ENCODE results near the gene ANK2.

ANK2 gene

DNA sequence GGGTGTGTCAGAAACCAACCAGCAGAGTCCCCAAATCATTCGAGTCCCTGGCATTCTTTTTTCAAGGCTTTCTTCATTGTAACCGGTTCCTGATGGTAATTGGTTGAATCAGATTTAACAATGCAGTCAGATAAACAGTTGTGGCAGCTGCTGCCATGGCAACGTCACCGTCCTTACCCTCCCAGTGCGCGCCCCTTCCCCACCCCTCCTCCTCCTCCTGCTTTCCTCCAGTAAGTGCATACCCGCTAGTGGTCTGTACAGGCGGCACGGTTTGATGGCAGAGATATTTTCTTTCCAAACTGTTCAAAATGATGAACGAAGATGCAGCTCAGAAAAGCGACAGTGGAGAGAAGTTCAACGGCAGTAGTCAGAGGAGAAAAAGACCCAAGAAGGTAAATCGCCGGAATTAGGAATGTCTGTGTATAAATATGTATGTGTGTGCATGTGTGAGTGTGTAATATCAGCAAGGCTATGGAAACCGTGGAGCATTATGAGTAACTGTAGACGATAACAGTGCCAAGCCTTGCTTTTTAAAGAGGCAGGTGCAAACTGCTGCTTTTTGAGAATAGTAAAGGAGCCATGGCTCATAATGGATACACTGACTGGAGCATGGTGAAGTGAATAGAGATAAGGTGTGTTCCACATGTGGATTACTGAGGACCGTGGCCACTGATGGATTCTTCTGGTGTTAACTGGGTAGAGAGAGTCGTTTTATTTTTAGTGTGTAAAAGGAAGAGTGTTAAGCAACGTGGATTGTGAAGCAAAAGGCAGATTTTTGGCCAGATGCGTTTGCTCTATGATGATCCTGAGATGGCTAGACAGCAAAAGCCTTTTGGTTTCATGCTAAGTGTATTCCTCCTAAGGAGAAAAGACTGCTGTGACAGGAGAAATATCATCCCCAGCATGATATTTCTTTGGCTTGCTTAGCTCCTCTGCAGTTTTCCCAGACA is at the start of gene ANK2:
Gene ANK2, plus strand, starts transcription at position 233 of the 950 bp plus-strand sequence. Its CDS starts 76 bp downstream, at position 309.
- no peak for DNase-seq (ENCODE audit: low read depth in 4 of 4, low spot score in 1 of 4)

GRCh38 chr4:113003841-113004240 is 45.6 kb upstream of the ANK2 start:
- DNase-seq (ENCODE audit: low read depth in 4 of 4, low spot score in 1 of 4), result no peak

DNA sequence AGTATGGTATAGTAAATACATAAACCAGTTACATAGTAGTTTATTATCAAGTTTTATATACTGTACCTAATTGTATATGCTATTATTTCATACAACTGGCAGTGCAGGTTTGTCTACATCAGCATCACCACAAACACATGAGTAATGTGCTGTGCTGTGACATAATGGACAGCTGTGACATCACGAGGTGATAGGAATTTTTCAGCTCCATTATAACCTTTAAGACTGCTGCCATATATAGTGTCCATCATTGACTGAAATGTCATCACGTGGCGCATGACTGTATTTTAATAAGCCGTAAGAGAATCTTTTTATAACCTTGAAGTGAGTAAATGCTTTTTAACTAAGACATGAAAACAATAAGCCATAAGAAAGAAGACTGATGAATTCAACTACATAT is 44.8 kb upstream of the ANK2 start:
- DNase-seq (ENCODE audit: low read depth in 4 of 4, low spot score in 1 of 4), result no peak

- no peak for DNase-seq (ENCODE audit: low read depth in 4 of 4, low spot score in 1 of 4)
Measured at GRCh38 chr4:113006632-113007031, 42.8 kb upstream of the ANK2 start.

GRCh38 chr4:113007151-113007550 is 42.3 kb upstream of the ANK2 start:
- no peak for DNase-seq (ENCODE audit: low read depth in 4 of 4, low spot score in 1 of 4)

DNA sequence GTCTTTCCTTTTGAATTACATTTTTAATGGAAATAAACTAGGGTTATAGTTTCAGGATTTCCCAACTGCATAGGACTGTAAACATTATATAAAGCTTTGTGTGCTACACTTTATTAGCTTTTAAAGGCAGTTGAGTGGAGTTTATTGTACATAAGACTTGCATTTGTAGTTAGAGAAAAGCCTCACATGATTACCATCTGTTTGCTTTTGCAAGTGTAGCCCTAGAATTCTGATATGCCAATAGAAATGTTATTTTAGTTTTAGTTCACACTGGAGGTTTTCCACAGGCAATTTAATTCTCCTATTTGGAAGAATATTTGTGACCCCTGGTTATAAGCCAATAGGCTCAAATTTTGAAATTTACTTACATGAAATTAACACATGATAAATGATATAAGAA is 41.3 kb upstream of the ANK2 start:
- DNase-seq (ENCODE audit: low read depth in 4 of 4, low spot score in 1 of 4), result no peak

DNA sequence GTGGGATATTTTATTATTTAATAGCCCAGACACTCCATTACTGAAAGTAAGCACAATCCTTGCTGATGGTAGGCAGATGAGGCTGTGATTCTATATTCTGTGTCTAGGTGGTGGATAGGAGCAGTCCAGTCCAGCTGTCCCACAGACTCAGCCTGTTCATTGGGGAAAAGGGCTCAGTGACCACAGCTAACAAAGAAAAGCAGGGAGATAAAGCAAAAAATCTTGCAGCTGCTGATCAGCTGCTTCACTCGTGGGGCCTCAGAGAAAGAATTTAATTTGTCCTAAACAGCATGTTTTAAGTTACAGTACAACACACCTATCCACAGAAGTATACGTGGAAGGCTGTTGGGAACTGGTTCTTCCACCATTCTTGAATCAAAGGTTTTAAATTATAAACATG is 40.7 kb upstream of the ANK2 start:
- DNase-seq (ENCODE audit: low read depth in 4 of 4, low spot score in 1 of 4), result no peak

- no peak for DNase-seq (ENCODE audit: low read depth in 4 of 4, low spot score in 1 of 4)
Measured at GRCh38 chr4:113009461-113009860, 40.0 kb upstream of the ANK2 start.

DNA sequence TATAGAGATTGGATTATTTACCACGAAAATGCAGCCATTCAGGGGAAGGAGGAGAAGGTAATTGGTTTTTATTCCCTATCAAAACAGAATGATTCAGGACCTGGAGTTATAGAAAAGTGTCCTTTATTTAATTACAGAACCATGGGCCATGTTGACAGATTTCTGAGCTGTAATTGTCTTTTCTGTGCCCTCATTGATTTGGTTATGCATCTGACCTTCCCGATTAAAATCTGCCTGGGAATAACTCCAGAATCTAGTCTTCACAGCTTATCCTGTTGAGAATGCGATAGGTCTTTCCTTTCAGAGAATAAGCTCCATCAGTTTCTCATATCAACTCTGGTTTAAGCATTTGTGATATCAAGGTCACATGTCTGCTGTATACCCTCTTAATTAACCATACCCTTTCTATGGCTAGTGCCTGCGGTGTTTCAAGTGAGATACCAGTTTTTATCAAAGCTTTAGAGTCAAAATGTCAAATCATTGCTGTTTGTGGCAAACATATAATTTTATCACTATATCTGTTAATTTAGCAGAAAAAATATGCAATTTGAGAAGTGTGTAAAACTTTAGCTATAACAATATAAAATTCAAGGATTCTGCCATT is 37.2 kb upstream of the ANK2 start:
- no peak for DNase-seq (ENCODE audit: low read depth in 4 of 4, low spot score in 1 of 4)

- DNase-seq (ENCODE audit: low read depth in 4 of 4, low spot score in 1 of 4), result no peak
Measured at GRCh38 chr4:113012786-113013185, 36.7 kb upstream of the ANK2 start.

DNA sequence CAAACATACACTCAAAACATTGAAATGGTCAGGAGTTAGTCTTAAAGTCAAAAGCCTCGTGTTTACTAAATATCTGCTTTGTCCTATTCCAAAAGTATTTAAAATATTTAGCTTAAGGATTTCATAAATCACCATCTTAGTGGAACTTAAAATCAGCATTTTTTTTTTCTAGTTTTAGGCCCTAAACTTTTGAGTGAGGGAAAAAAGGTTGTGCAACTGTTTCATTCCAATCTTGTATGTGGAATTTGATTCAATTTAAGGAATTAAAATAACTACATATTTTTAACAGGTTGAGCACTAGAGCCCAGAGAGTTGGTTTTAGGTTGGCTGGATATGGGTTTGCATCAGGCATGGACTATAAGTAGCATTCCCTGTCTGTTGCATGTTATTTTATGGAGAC is 35.7 kb upstream of the ANK2 start:
- DNase-seq (ENCODE audit: low read depth in 4 of 4, low spot score in 1 of 4), result no peak

GRCh38 chr4:113016377-113016776 is 33.1 kb upstream of the ANK2 start:
- no peak for DNase-seq (ENCODE audit: low read depth in 4 of 4, low spot score in 1 of 4)

DNA sequence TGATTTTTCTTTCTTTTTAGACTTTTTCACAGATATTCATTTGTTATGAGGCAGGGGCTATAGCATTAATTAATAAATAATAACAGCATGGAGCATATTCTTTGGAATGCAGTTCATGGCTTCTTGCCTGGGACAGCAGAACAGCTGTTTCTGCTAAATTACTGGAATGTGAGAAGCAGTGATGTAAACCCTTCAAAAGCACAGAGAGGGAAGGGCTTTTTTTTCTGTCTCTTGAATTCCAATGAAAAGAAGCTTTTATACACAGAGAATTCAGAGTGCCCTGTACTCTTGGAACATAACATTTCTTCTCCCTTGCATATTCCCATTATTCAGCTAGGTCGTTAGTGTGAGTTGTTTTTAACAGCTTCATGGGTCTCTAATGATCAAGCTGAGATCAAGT is 28.5 kb upstream of the ANK2 start:
- DNase-seq (ENCODE audit: low read depth in 4 of 4, low spot score in 1 of 4), result no peak

DNA sequence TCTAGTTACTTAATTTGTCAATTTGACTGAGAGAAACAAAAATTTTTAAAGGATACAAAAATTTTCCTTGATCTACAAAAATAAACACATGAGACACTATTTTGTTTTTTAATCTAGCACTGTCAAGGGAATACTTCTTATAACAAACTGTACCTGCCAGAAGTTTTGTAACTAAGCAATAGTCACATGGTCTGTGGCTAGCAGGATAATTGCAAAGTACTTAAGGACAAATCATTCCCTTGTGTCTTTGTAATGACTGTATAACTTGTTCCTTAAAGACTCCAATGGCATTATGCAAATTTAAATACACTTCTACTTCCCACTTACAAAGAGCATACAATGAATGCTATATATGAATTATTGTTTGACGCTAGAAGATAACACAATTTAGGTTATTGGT is 25.1 kb upstream of the ANK2 start:
- DNase-seq (ENCODE audit: low read depth in 4 of 4, low spot score in 1 of 4), result no peak

GRCh38 chr4:113025416-113025815 is 24.0 kb upstream of the ANK2 start:
- DNase-seq (ENCODE audit: low read depth in 4 of 4, low spot score in 1 of 4), result no peak

GRCh38 chr4:113026556-113026955 is 22.9 kb upstream of the ANK2 start:
- no peak for DNase-seq (ENCODE audit: low read depth in 4 of 4, low spot score in 1 of 4)

GRCh38 chr4:113028074-113028473 is 21.4 kb upstream of the ANK2 start:
- no peak for DNase-seq (ENCODE audit: low read depth in 4 of 4, low spot score in 1 of 4)

GRCh38 chr4:113031212-113031611 is 18.2 kb upstream of the ANK2 start:
- no peak for DNase-seq (ENCODE audit: low read depth in 4 of 4, low spot score in 1 of 4)

GRCh38 chr4:113040793-113041192 is 8.7 kb upstream of the ANK2 start:
- DNase-seq (ENCODE audit: low read depth in 4 of 4, low spot score in 1 of 4), result no peak

DNA sequence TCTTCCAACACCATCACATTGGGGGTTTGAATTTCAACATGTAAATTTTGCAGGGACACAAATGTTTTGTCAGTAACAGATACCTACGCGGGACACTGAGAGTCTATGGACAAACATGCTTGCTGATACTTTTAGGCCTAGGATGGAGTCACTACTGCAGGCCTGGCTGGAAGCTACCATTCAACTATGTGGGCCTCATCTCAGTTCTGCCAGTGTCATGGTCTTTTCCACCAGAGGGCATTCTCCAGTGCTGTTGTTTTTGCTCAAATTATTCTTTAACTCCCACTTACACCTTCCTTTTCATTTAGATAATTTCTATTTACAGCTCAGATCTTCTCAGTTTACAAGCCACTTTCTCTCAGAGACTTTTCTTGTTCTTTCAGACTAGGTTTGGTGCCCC is 7.0 kb upstream of the ANK2 start:
- no peak for DNase-seq (ENCODE audit: low read depth in 4 of 4, low spot score in 1 of 4)

GRCh38 chr4:113043591-113043990 is 5.9 kb upstream of the ANK2 start:
- DNase-seq (ENCODE audit: low read depth in 4 of 4, low spot score in 1 of 4), result no peak

GRCh38 chr4:113050371-113050755 is 910 bp downstream of the ANK2 start:
- no peak for DNase-seq (ENCODE audit: low read depth in 4 of 4, low spot score in 1 of 4)

GRCh38 chr4:113050837-113051236 is 1.4 kb downstream of the ANK2 start:
- no peak for DNase-seq (ENCODE audit: low read depth in 4 of 4, low spot score in 1 of 4)

Data from stimulated activated CD4-positive, alpha-beta T cell treated with anti-CD3 and anti-CD28 coated beads, Interleukin-1b, Interleukin-23, amount 100 ng/mL, for 24 hours (primary cell).